Cardiac fibroblast (primary cell): Measurements from ENCODE around the gene SLC27A5.
A peak's percentile ranks its signal among the peaks of the same experiment; 100 is the strongest.

Experiments used
- DNase-seq, 2 donors: peaks; one replicate each; pipeline versions ENCODE4 v3.0.0 to v3.0.0-alpha.2; 2010; ENCODE audit warnings: low read depth in 2 of 2
- H3K4me3 ChIP-seq, 2 donors: replicated peaks in 1 of 2; 1 replicate in 1 of 2; 2 replicates in 1 of 2; pipeline ENCODE4 v1.5.1; 2011; ENCODE audit warnings: low read depth in 2 of 2, low read length in 2 of 2, mild to moderate bottlenecking in 2 of 2, moderate library complexity in 1 of 2
- CTCF ChIP-seq: IDR thresholded peaks from one replicate; pipeline ENCODE4 v1.5.1; 2011; ENCODE audit warnings: low read depth, mild to moderate bottlenecking, low read length, inconsistent platforms

The SLC27A5 gene

GRCh38 chr19:58557221-58558065, 45.7 kb upstream of the SLC27A5 start:
- no peak for TF ChIP-seq CTCF
- no peak for DNase-seq
- H3K4me3 ChIP-seq = peak overlapping the region; percentile 91 to 94

GRCh38 chr19:58556622-58557220, 44.9 kb upstream of the SLC27A5 start:
- no peak for TF ChIP-seq CTCF
- no peak for DNase-seq
- peak overlapping the region; percentile 91 to 94 for H3K4me3 ChIP-seq

- H3K4me3 ChIP-seq = peak overlapping the region in 1 of 2 donors; percentile 91
- no peak for DNase-seq
- TF ChIP-seq CTCF = no peak
These were observed 44.3 kb upstream of the SLC27A5 start for GRCh38 chr19:58555920-58556621.

GRCh38 chr19:58555369-58555885, 43.6 kb upstream of the SLC27A5 start:
- peak overlapping the region; percentile 80 to 86 for H3K4me3 ChIP-seq
- DNase-seq = no peak
- TF ChIP-seq CTCF = no peak

- TF ChIP-seq CTCF = no peak
These were observed 42.9 kb upstream of the SLC27A5 start, which contains the start of gene CHMP2A for GRCh38 chr19:58554494-58555368. Gene CHMP2A, minus strand, starts transcription at chr19:58555105. Its CDS starts 893 bp downstream, at chr19:58554212.

GRCh38 chr19:58553799-58554493, 42.2 kb upstream of the SLC27A5 start:
- DNase-seq = no peak
- peak overlapping the region; percentile 80 to 86 for H3K4me3 ChIP-seq
- no peak for TF ChIP-seq CTCF

More at GRCh38 chr19:58554494-58555368, 42.9 kb upstream of the SLC27A5 start, which contains the start of gene CHMP2A:
- DNase-seq = peak; percentile 98
- peak within 1 kb of the TSS; percentile 80 to 86 for H3K4me3 ChIP-seq
